Ovary (tissue), 9 donors: ENCODE data around the gene TRAPPC10. TPM values are rescaled to one million over a fixed set of nuclear protein-coding genes. Genes with fewer than 3 reads are reported as not detected.

Experiments used
- DNase-seq, 5 donors: peaks; one replicate each; pipeline ENCODE4 v3.0.0-alpha.2; 2019 to 2020
- H3K27ac ChIP-seq, 2 donors: fragments of 200-600 bp; one replicate each; pipeline versions ENCODE4 v1.5.1 to v1.8.0; 2019 to 2022
- H3K27me3 ChIP-seq: fragments of 200-600 bp; one replicate; pipeline ENCODE4 v1.8.0; 2022
- H3K36me3 ChIP-seq: fragments of 200-600 bp; sonication (generic); one replicate; pipeline ENCODE4 v1.5.1; 2019
- H3K4me1 ChIP-seq: one replicate; pipeline ENCODE4 v1.8.1; 2013; ENCODE audit warnings: mild to moderate bottlenecking, moderate library complexity; ENCODE audit not compliant: insufficient read depth
- H3K4me3 ChIP-seq: fragments of 200-600 bp; sonication (generic); one replicate; pipeline ENCODE4 v1.5.1; 2017
- H3K9me3 ChIP-seq, 2 donors: fragments of 200-600 bp in 1 of 2; sonication (generic) in 1 of 2; one replicate each; pipeline versions ENCODE4 v1.5.1 to v1.8.1; 2013 to 2019; ENCODE audit warnings: mild to moderate bottlenecking in 1 of 2, moderate library complexity in 1 of 2
- EP300 ChIP-seq: sonication (generic); formaldehyde crosslinking; IDR thresholded peaks from one replicate; pipeline ENCODE4 v1.6.1; 2017; ENCODE audit warnings: antibody characterized with exemption
- POLR2A ChIP-seq: fragments of 450-650 bp; IDR thresholded peaks from one replicate; pipeline ENCODE4 v1.6.1; 2017; ENCODE audit warnings: antibody characterized with exemption, mild to moderate bottlenecking, moderate library complexity
- WGBS, 3 donors: extraction: QIAGEN DNeasy Blood & Tissue Kit in 1 of 3; methylation state at CpG; one replicate each; pipeline versions ENCODE4 v1.1.5 to v1.1.7; 2013 to 2017; 5-methylcytosine and 5-hydroxymethylcytosine counted together
- intact Hi-C, 4 donors: fragments of 100-400 bp; cut with DNase I; formaldehyde crosslinking; loops; one replicate each; pipeline versions ENCODE4 v1.11.0 to v1.15.1; 2022 to 2023
- polyA plus RNA-seq, 2 donors: library from polyadenylated mRNA; stranded (reverse); fragments of 200-250 nt in 1 of 2; fragments of 350-450 nt in 1 of 2; fragmentation: Illumina TruSeq in 1 of 2; extraction: RNeasy Lipid Tissue Mini Kit (QIAGEN cat#74804) in 1 of 2; gene quantifications; one replicate each; pipeline ENCODE4 v1.2.3, GENCODE V29; 2013 to 2014
- total RNA-seq, 7 donors: library from RNA; depleted of rRNA in 2 of 7; stranded (reverse); fragments of >200 nt in 2 of 7; fragmentation: NEBNext Ultra II Directional in 3 of 7; extraction: Animal tissue kit (Norgen Biotek cat#: 25700) in 3 of 7; gene quantifications; one replicate each; pipeline versions ENCODE4 v1.1.0 to v1.2.4, GENCODE V29; 2016 to 2023
- TF ChIP-seq, protein P1 (sequence below), 3 donors: fragments of 450-650 bp in 2 of 3; fragments of 200-600 bp in 1 of 3; IDR thresholded peaks; one replicate each; pipeline versions ENCODE4 v1.5.1 to v1.8.0; 2016 to 2022; ENCODE audit warnings: antibody characterized with exemption in 3 of 3, mild to moderate bottlenecking in 1 of 3
- donor health status: DM: no; HTN: no; CAD: no; lungs with moderate emphysema.
- donor health status: DM: no; HTN: no; CAD: no.
- donor health status: Bipolar disorder and iron deficiency.
- donor health status: DM: yes; HTN: yes; CAD: no.
- donor health status: DM: no; HTN: no; CAD: no.
- donor health status: DM: yes; HTN: yes; CAD: no.

The TRAPPC10 gene
- total and polyA plus RNA-seq, 9 donors, result 7.9 to 30.1 (median 21.3) TPM

- H3K27me3 ChIP-seq, result no peaks in the 10 kb centered on the region
- H3K9me3 ChIP-seq, result no peaks in the 10 kb centered on the region
- H3K27ac ChIP-seq, result no peak overlapping the region
- DNase-seq, result no peak
- H3K4me1 ChIP-seq, result no peaks in the 10 kb centered on the region
- 95 to 98% (median 96%) methylated on average over 4 of the region's 4 CpGs for WGBS, 3 donors
- intact Hi-C loops, result no loop called here
- H3K4me3 ChIP-seq, result no peak overlapping the region
- TF ChIP-seq, protein P1, sequence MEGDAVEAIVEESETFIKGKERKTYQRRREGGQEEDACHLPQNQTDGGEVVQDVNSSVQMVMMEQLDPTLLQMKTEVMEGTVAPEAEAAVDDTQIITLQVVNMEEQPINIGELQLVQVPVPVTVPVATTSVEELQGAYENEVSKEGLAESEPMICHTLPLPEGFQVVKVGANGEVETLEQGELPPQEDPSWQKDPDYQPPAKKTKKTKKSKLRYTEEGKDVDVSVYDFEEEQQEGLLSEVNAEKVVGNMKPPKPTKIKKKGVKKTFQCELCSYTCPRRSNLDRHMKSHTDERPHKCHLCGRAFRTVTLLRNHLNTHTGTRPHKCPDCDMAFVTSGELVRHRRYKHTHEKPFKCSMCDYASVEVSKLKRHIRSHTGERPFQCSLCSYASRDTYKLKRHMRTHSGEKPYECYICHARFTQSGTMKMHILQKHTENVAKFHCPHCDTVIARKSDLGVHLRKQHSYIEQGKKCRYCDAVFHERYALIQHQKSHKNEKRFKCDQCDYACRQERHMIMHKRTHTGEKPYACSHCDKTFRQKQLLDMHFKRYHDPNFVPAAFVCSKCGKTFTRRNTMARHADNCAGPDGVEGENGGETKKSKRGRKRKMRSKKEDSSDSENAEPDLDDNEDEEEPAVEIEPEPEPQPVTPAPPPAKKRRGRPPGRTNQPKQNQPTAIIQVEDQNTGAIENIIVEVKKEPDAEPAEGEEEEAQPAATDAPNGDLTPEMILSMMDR (IDR thresholded peaks at IDR 0.05), result no peak
- TF ChIP-seq EP300 (no peak), POLR2A (no peak)
- H3K36me3 ChIP-seq, result no peaks in the 10 kb centered on the region
Measured at GRCh38 chr21:44035244-44035643, 23.1 kb downstream of the TRAPPC10 start.

GRCh38 chr21:44038063-44038462 is 26.0 kb downstream of the TRAPPC10 start:
- no peaks in the 10 kb centered on the region for H3K27me3 ChIP-seq
- no peak overlapping the region for H3K4me3 ChIP-seq
- no peaks in the 10 kb centered on the region for H3K36me3 ChIP-seq
- DNase-seq, result no peak
- no peaks in the 10 kb centered on the region for H3K4me1 ChIP-seq
- WGBS, 3 donors, result 92 to 95% (median 94%) methylated on average over 14 of the region's 14 CpGs
- H3K27ac ChIP-seq, result no peak overlapping the region
- intact Hi-C loops, result no loop called here
- TF ChIP-seq EP300 (no peak), POLR2A (no peak)
- TF ChIP-seq, protein P1 (IDR thresholded peaks at IDR 0.05), result no peak
- no peaks in the 10 kb centered on the region for H3K9me3 ChIP-seq

- 81 to 85% (median 83%) methylated on average over 5 of the region's 5 CpGs for whole genome bisulfite sequencing, 3 donors
- H3K9me3 ChIP-seq, result no peaks in the 10 kb centered on the region
- no peaks in the 10 kb centered on the region for H3K36me3 ChIP-seq
- H3K27me3 ChIP-seq, result no peaks in the 10 kb centered on the region
- intact Hi-C loops, result no loop called here
- H3K4me1 ChIP-seq, result no peaks in the 10 kb centered on the region
- H3K4me3 ChIP-seq, result no peak overlapping the region
- no peak for TF ChIP-seq EP300
- TF ChIP-seq, protein P1 (IDR thresholded peaks at IDR 0.05), result no peak
- no peak for TF ChIP-seq POLR2A
- DNase-seq, result no peak
- no peak overlapping the region for H3K27ac ChIP-seq
Measured at GRCh38 chr21:44039828-44040227, 27.7 kb downstream of the TRAPPC10 start.

DNA sequence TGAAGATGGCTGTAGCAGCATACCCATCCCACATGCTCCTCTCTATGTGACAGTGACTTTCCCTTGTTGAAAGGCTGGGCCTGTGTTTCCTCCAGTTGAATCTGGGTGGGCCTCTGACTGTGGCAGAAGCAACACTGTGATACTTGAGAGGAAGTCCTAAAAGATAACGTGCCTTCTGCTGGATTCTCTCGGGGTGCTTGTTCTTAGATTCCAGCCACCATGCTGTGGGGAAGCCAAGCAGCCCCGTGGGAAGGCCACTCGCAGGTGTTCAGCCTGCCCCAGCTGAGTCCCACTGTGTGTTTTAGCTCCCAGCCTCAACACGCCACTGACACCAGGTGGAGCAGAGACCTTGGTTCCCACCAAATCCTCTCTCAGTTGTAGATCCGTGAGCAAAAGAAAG is 31.5 kb downstream of the TRAPPC10 start:
- no peak for DNase-seq
- WGBS, 3 donors, result 90 to 93% (median 91%) methylated on average over 6 of the region's 6 CpGs
- H3K36me3 ChIP-seq, result no peaks in the 10 kb centered on the region

More for the DNA sequence above, 31.5 kb downstream of the TRAPPC10 start:
- H3K27ac ChIP-seq, result no peak overlapping the region
- H3K4me3 ChIP-seq, result no peak overlapping the region
- no peaks in the 10 kb centered on the region for H3K4me1 ChIP-seq
- no peaks in the 10 kb centered on the region for H3K9me3 ChIP-seq
- intact Hi-C loops, result no loop called here
- no peaks in the 10 kb centered on the region for H3K27me3 ChIP-seq
- TF ChIP-seq, protein P1 (IDR thresholded peaks at IDR 0.05), result no peak
- no peak for TF ChIP-seq POLR2A
- no peak for TF ChIP-seq EP300
